Measurements from ENCODE around the gene PANK4. TPM values are rescaled to one million over a fixed set of nuclear protein-coding genes. Genes with fewer than 3 reads are reported as not detected.
A peak's percentile ranks its signal among the peaks of the same experiment; 100 is the strongest.

Gene PANK4
- total and polyA plus RNA-seq, 10 of the 15 experiments (the other 5 are each of a cell fraction or from before 2014, with no cell fraction given) = 0.35 to 38.0 (median 18.6) TPM

DNA sequence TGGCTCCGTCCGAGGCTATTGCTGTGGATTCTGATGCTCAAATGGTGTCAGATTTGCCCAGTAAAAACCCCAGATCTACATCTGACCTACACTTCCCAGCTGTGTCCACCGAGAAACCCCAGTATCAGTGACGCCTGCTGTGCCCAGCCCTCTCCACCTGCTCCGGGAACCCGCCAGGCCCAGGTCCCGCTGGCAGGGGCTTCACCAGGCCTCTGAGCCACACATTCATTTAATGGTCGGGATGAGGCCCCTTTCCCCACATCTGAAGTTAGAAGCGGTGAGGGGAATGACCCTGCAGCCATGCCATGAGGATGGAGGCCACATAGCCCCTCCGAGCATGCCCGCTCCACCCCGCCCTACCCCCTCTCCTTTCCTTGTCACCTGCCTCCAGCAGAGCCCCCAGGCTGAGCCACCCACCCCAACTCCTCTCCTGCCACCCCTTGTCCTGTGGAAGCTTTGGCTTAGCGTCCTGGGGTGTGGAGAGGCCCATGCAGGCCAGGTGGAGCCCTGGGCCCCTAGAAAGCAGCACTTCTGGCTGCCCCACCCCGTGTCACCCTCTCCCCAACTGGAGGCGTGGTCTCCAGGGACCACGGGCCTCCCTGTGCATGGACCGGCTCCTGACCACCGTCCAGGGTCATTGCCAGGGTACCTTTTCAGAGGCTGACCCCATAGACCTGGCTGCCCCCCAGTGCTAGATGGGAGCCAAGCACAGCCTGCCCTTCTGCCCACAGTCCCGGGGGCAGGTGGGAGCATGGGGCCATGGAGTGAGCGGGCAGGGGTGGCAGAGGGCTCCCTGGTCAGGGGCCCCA lies 37.8 kb upstream of the PANK4 start:
- Histone ChIP-seq H2AFZ (ENCODE audit: control insufficient read depth, low read depth, low read length) (no peak overlapping the region), H3K36me3 (ENCODE audit: control insufficient read depth in 2 of 2, insufficient read depth in 2 of 2, low read length in 1 of 2) (no peaks in the 10 kb centered on the region; a peak in 2 of 4 replicates), H3K4me2 (ENCODE audit: control insufficient read depth, insufficient read depth) (no peak overlapping the region), H4K20me1 (ENCODE audit: control insufficient read depth, insufficient read depth) (no peaks in the 10 kb centered on the region), H3K4me1 (ENCODE audit: control insufficient read depth, insufficient read depth, low read length) (no peaks in the 10 kb centered on the region), H3K27ac (ENCODE audit: control insufficient read depth, insufficient read depth) (no peak overlapping the region), H3K79me2 (ENCODE audit: control insufficient read depth, insufficient read depth, low read length) (peaks cover 1% of the 10 kb centered on the region; the same call in 1 of the 2 replicates), H3K27me3 (replicated peaks in 1 of 2; ENCODE audit: control insufficient read depth in 2 of 2, insufficient read depth in 2 of 2, low read length in 1 of 2) (no peaks in the 10 kb centered on the region), H3K9ac (ENCODE audit: control insufficient read depth, insufficient read depth, low read length) (no peak overlapping the region), H3K9me3 (replicated peaks; ENCODE audit: control insufficient read depth, insufficient read depth, low read length) (no peaks in the 10 kb centered on the region), H3K4me3 (no peak overlapping the region)
- POLR2A ChIA-PET = no interaction called here
- RAD21 ChIA-PET (ENCODE audit: unreplicated experiment) = interaction anchor here (1.1 kb wide), 1 partner anchor 8 kb away, joined by 3 read pairs; the partner anchor contains the start of gene TNFRSF14
- intact Hi-C loops (cut with micrococcal nuclease; ENCODE audit: unreplicated experiment) = no loop called here
- BruUV-seq (replicated peaks) = no TSS peak
- FAIRE-seq (no peak), ATAC-seq (no peak), DNase-seq (ENCODE audit: low read depth, low spot score) (no peak)
- 73% methylated on average over 19 of the region's 20 CpGs for WGBS (ENCODE audit: insufficient coverage, insufficient replicate concordance, low lambda C conversion rate, missing lambda C conversion rate)
- in situ Hi-C loops (cut with MboI) = no loop called here
- SMC1A ChIA-PET (ENCODE audit: uncharacterized antibody, unreplicated experiment) = no interaction called here
- TF ChIP-seq USF1 (IDR thresholded peaks at IDR 0.05; ENCODE audit: borderline replicate concordance, extremely low read length, insufficient read depth, low read depth, low read length) = no peak
- peak; percentile 67 for TF ChIP-seq POLR2A (IDR thresholded peaks at IDR 0.05; ENCODE audit: low read depth, low read length)
- CTCF ChIA-PET = interaction anchor here (1.0 kb wide), 1 partner anchor 149 kb away, joined by 3 read pairs; no protein-coding TSS in a partner anchor

- Histone ChIP-seq H3K27me3 (replicated peaks in 1 of 2; ENCODE audit: control insufficient read depth in 2 of 2, insufficient read depth in 2 of 2, low read length in 1 of 2) (no peaks in the 10 kb centered on the region), H3K4me2 (ENCODE audit: control insufficient read depth, insufficient read depth) (no peak overlapping the region), H3K4me1 (ENCODE audit: control insufficient read depth, insufficient read depth, low read length) (no peaks in the 10 kb centered on the region), H3K9me3 (replicated peaks; ENCODE audit: control insufficient read depth, insufficient read depth, low read length) (no peaks in the 10 kb centered on the region), H3K27ac (ENCODE audit: control insufficient read depth, insufficient read depth) (no peak overlapping the region), H3K36me3 (ENCODE audit: control insufficient read depth in 2 of 2, insufficient read depth in 2 of 2, low read length in 1 of 2) (peaks cover 0 to 2% of the 10 kb centered on the region in 2 experiments; a peak in 3 of 4 replicates), H2AFZ (ENCODE audit: control insufficient read depth, low read depth, low read length) (no peak overlapping the region), H4K20me1 (ENCODE audit: control insufficient read depth, insufficient read depth) (no peaks in the 10 kb centered on the region), H3K4me3 (no peak overlapping the region), H3K79me2 (ENCODE audit: control insufficient read depth, insufficient read depth, low read length) (peaks cover 5% of the 10 kb centered on the region), H3K9ac (ENCODE audit: control insufficient read depth, insufficient read depth, low read length) (no peak overlapping the region)
- DNase-seq (ENCODE audit: low read depth, low spot score) (no peak), ATAC-seq (no peak), FAIRE-seq (no peak)
- intact Hi-C loops (cut with micrococcal nuclease; ENCODE audit: unreplicated experiment) (no loop called here), in situ Hi-C loops (cut with MboI) (no loop called here)
- ChIA-PET SMC1A (ENCODE audit: uncharacterized antibody, unreplicated experiment) (no interaction called here), CTCF (interaction anchor here (1.0 kb wide), 1 partner anchor 148 kb away, joined by 3 read pairs; no protein-coding TSS in a partner anchor), POLR2A (no interaction called here), RAD21 (ENCODE audit: unreplicated experiment) (no interaction called here)
- TSS peak; percentile 65 for BruUV-seq (replicated peaks)
- 84% methylated on average over 18 of the region's 18 CpGs for WGBS (ENCODE audit: insufficient coverage, insufficient replicate concordance, low lambda C conversion rate, missing lambda C conversion rate)
- TF ChIP-seq RELA (IDR thresholded peaks at IDR 0.05; ENCODE audit: borderline replicate concordance, partially characterized antibody) = no peak
- no peak for TF ChIP-seq TCF7 (IDR thresholded peaks at IDR 0.05; ENCODE audit: borderline replicate concordance)
- no peak for TF ChIP-seq PAX8 (IDR thresholded peaks at IDR 0.05)
- TF ChIP-seq MEF2A (IDR thresholded peaks at IDR 0.05; ENCODE audit: insufficient read depth, low read depth, low read length) = no peak
- no peak for TF ChIP-seq GABPA (IDR thresholded peaks at IDR 0.05; ENCODE audit: low read depth)
- TF ChIP-seq SREBF1 (IDR thresholded peaks at IDR 0.05; ENCODE audit: low read length) = no peak
- no peak for TF ChIP-seq ZNF592 (IDR thresholded peaks at IDR 0.05)
- TF ChIP-seq HDAC6 (IDR thresholded peaks at IDR 0.05; ENCODE audit: unreplicated experiment) = no peak
- no peak for TF ChIP-seq BCL11A (IDR thresholded peaks at IDR 0.05; ENCODE audit: low read depth, low read length)
- no peak for TF ChIP-seq STAT3 (IDR thresholded peaks at IDR 0.05; ENCODE audit: low read depth, low read length)
Measured at GRCh38 chr1:2563205-2563604, 36.8 kb upstream of the PANK4 start.

All from GM12878 (cell line).